Activated naive CD4-positive, alpha-beta T cell (primary cell): ENCODE measurements around the gene VASN.

ENCODE experiments used
- DNase-seq, 4 experiments: peaks; one replicate each; lab custom pipeline; 2025; lab: John Stamatoyannopoulos, UW

Gene VASN

GRCh38 chr16:4403133-4403949, 31.7 kb downstream of the VASN start:
- no peak for DNase-seq

DNA sequence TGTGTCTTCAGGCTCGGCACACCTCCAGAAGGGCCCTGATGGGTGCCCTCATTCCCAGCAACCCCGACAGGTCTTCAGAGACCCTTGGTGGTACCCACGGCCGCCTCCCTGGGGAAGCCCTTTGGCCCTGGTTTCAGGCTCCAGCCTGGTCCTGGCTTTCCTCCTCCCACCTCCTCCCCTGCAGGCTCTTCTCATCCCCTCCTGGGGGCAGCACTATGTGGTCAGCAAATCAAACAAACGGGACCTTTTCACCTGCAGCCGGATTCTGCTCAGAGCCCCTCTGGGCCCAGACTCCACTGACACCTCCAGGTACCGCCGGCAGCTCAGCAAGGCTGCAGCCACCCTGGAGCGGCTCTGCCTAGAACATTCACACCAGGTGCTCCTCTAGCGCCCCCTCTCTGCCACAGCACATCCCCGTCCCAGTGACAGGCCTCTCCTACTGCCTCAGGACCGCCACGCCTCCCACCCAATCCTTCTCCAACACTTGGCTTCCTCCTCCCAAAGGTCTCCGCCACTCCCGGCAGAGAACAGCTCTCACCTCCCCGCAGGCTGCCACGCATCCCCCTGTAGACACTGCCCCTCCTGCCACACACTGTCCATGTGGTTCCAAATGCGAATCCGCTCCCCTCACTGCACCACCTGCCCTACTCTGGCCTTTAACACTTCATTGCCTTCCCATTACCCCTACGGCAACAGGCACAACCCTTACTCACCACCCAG, 32.8 kb downstream of the VASN start:
- DNase-seq, result no peak

DNA sequence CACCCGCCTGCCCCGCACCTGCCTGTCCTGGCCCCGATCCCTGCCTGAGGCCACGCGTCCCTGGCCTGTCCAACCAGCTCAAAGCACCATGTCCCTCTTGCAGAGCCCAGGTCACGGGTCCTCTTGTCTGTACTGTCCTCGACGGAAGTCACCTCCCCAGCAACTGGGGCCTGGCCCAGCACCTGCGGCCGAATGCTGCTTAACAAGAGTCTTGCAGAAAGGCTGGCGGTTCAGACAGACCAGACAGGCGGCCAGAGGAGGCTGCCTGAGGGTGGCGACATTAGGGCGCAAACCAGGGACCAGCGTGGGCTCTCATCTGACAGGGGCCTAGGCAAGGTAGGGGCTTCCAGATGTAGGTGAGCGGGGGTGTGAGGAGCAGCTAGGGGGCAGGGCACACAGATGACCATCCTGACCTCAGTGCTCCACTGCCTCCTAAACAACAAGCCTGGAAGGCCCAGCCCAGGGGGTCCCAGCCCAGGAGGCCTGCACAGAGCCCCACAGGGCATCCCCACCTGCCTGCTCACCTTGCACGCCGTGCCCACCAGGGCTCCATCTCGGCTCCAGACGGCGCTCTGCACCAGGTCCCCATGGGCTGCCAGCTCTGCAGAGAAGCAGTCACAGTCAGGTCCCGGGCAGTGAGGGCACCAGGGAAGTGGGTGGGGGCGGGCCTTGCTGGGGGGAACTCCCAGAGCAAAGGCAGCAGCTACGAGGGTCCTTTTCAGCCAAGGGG, 33.5 kb downstream of the VASN start:
- no peak for DNase-seq

GRCh38 chr16:4407543-4408322, 36.1 kb downstream of the VASN start:
- DNase-seq, result no peak

GRCh38 chr16:4408323-4408690, 36.7 kb downstream of the VASN start:
- no peak for DNase-seq

DNA sequence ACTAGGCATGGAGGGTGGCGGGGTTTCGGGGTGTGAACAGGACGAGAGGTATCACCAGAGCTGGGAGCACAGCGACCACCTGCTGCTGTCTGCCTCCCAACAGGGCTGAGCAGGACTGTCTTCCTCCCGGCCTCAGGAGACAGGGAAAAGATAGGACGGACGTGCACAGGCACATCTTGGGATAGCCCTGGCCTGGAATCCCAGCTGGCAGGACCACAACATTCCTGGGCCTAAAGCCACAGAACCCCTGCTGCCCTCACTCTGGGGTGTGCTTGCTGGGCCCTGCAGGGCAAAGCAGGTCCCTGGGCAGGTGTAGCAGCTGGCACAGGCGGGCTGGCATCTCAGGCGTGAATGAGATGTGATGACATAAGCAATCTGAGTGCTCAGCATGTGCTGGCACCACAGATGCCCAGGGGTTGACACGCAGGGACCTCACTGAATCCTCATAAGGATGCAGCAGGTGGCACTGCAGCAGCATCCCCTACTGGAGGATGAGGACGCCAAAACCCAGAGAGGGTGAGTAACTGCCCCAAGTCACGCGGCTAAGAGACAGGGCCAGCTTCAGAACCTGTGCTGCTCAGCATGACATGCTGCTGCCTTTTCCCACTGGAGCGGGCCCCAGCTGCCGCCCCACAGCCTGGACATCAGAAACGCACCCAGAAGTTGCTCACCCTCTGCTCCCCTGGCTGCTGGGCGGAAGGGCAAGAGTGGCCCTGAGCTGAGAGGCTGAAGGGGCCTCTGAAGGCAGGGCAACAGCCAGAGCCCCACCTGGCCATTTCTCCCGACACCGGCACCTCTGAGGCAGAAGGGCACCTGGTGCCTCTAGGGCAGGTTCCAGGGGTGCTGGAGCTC, 37.7 kb downstream of the VASN start:
- DNase-seq, result no peak

DNA sequence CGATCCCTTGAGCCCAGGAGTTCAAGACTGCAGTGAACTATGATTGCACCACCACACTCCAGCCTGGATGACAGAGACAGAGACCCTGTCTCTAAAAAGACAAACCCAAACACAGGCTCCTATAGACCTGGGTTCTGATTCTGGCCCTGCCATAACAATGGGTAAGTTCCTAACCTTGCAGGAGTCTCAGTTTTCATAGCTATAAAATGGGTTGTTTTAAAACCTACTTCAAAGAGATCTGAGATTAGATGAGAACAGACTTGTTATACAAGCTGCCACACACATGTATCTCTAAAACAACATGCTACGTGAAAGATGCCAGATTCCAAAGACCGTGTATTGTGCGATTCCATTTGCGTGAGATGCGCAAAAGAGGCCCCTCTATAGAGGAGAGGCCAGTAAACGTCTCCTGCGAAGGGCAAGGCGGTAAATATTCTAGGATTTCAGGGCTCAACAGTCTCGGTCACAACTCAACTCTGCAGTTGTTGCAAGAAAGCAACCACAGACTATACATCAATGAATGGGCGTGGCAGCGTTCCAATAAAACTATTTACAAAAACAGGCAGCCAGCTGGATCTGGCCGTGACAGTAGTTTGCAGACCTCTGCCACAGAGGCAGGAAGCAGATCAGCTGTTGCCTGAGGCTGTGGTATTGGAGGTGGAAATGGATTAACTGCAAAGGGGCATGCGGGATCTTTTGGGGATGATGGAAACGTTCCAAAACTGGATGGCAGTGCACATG, 38.9 kb downstream of the VASN start:
- no peak for DNase-seq

DNA sequence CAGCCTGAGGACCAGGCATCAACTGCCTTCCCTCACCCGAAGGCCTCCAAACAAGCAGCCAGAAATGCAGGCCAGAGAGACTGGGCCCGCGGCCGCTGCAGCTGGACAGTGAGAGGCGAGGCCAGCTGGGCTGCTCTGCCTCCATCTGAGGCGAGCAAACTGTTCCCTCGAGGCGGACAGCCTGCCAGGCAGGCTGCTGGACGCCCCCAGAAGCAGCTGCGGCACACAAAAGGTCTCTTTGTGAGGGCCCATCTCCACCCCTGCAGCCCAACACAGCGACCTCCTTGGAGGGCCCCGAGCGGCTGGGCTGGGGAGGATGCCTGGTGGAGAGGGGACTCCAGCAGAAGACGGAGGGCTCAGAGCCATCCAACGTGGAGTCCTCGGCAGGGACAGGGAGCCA, 40.0 kb downstream of the VASN start:
- DNase-seq, result no peak

- DNase-seq, result no peak
Observed at GRCh38 chr16:4412159-4412558, 40.5 kb downstream of the VASN start.

- DNase-seq, result no peak
Observed at GRCh38 chr16:4412854-4413253, 41.2 kb downstream of the VASN start.

DNA sequence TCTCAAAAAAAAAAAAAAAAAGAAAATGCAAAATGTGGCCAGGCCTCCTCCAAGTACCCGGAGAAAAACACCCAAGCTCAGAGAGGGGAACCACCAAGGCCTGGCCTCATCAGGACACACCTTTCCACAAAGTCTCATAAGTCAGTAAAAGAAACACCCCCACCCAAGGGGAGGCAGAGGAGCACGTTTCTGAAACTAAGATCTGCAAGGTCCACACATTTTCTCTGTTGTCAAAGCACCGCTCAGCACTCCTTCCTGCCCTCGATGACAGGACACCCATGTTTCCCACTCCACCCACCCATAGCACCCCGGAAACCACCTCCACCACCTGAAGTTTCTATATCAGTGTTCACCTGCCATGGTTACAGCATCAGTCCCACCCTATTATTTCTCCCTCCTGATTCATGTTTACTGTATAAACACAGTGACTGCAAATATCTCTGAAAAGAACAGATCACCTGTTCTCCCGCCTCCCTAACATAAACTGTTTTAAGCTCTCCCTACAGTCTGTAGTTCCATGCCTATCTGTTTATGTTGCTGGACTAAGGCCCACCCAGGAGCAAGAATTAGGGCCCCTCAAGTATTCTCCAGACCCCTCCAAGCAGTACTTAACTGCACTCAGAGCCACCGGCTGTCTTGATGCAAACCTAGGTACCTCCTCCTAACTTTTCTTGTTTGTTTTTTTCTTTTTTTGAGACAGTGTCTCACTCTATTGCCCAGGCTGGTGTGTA, 42.7 kb downstream of the VASN start:
- DNase-seq, result peak in 2 of 4 experiments; percentile 50 to 51

- peak in 3 of 4 experiments; percentile 27 to 46 (median 32) for DNase-seq
Observed at GRCh38 chr16:4415538-4416199, 44.0 kb downstream of the VASN start.

GRCh38 chr16:4416200-4417032, 44.8 kb downstream of the VASN start, which contains the start of gene CORO7:
Gene CORO7 (minus strand): TSS chr16:4416596. CDS start chr16:4416518, 78 bp downstream.
- DNase-seq, result peak; percentile 95 to 99 (median 97)

- no peak for DNase-seq
Observed at GRCh38 chr16:4419402-4419959, 47.8 kb downstream of the VASN start.

GRCh38 chr16:4420505-4421105, 49.0 kb downstream of the VASN start:
- DNase-seq, result no peak

GRCh38 chr16:4425378-4426020, 53.9 kb downstream of the VASN start, which contains the start of gene DNAJA3:
Gene DNAJA3 (plus strand): TSS chr16:4425868. CDS start chr16:4425882, 14 bp downstream.
- peak; percentile 82 to 94 (median 87) for DNase-seq
